Ishikawa (cell line): ENCODE results near the gene SH3GL1.

Source experiments
- CEBPB ChIP-seq: IDR thresholded peaks from 2 replicates; pipeline ENCODE4 v1.6.1; 2012
- CREB1 ChIP-seq: IDR thresholded peaks from 2 replicates; pipeline ENCODE4 v1.6.1; 2012; ENCODE audit warnings: low read depth
- EGR1 ChIP-seq: IDR thresholded peaks from 2 replicates; pipeline ENCODE4 v1.6.1; 2012
- EP300 ChIP-seq: IDR thresholded peaks from 2 replicates; pipeline ENCODE4 v1.6.1; 2012; ENCODE audit warnings: borderline replicate concordance
- RAD21 ChIP-seq: IDR thresholded peaks from 2 replicates; pipeline ENCODE4 v1.6.1; 2012; ENCODE audit warnings: low read depth
- YY1 ChIP-seq: IDR thresholded peaks from 2 replicates; pipeline ENCODE4 v1.6.1; 2012; ENCODE audit warnings: low read depth
- TF ChIP-seq, protein P1 (sequence below): IDR thresholded peaks from 2 replicates; pipeline ENCODE4 v1.6.1; 2012
- TF ChIP-seq, protein P2 (sequence below): IDR thresholded peaks from 2 replicates; pipeline ENCODE4 v1.6.1; 2012

DNA sequence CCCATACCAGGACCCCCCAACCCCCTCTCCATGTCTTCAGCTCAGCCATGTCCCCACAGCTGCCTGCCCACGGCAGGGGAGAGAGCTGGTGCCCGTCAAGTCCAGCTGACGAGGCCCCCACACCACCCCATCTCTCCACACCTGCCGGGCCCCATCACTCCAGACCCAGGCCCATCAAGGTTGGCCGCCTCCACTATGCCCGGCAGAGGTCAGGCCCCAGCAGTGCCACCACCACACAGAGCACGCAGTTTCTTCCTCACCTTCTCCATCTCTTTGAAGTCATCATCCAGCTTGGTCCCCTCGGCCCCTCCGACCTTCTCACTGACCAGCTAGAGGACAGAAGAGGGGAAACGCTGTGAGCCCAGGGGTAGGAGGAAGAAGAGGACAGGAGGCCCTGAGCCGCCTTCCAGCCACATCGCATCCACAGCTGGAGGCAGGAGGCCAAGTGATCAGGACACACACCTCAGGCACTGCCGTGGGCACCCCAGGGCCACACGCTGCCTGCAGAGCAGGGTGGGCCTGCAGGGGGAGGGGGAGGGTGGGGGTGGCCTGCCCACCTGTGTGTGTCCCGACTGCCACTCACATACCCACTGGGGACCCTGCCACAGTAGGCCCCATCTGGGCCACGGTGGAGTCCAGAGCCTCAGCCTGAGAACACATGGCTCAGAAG, 33.5 kb downstream of the SH3GL1 start:
- TF ChIP-seq, protein P1, sequence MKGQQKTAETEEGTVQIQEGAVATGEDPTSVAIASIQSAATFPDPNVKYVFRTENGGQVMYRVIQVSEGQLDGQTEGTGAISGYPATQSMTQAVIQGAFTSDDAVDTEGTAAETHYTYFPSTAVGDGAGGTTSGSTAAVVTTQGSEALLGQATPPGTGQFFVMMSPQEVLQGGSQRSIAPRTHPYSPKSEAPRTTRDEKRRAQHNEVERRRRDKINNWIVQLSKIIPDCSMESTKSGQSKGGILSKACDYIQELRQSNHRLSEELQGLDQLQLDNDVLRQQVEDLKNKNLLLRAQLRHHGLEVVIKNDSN, result no peak
- TF ChIP-seq YY1 (no peak), RAD21 (no peak), EP300 (no peak), EGR1 (no peak), CEBPB (no peak), CREB1 (no peak)
- TF ChIP-seq, protein P2, sequence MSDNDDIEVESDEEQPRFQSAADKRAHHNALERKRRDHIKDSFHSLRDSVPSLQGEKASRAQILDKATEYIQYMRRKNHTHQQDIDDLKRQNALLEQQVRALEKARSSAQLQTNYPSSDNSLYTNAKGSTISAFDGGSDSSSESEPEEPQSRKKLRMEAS, result no peak
